Purkinje cell (primary cell): Measurements from ENCODE around the gene NUTF2. TPM values are rescaled to one million over a fixed set of nuclear protein-coding genes. Genes with fewer than 3 reads are reported as not detected.

Experiments
- polyA plus RNA-seq: library from polyadenylated mRNA; unstranded; fragments of >200 nt; fragmentation: Nextera tagmentation; gene quantifications from 2 replicates; pipeline ENCODE4 v1.2.1, GENCODE V29; 2014

The NUTF2 gene
- polyA plus RNA-seq, result 50.0 and 82.7 TPM in 2 replicates

DNA sequence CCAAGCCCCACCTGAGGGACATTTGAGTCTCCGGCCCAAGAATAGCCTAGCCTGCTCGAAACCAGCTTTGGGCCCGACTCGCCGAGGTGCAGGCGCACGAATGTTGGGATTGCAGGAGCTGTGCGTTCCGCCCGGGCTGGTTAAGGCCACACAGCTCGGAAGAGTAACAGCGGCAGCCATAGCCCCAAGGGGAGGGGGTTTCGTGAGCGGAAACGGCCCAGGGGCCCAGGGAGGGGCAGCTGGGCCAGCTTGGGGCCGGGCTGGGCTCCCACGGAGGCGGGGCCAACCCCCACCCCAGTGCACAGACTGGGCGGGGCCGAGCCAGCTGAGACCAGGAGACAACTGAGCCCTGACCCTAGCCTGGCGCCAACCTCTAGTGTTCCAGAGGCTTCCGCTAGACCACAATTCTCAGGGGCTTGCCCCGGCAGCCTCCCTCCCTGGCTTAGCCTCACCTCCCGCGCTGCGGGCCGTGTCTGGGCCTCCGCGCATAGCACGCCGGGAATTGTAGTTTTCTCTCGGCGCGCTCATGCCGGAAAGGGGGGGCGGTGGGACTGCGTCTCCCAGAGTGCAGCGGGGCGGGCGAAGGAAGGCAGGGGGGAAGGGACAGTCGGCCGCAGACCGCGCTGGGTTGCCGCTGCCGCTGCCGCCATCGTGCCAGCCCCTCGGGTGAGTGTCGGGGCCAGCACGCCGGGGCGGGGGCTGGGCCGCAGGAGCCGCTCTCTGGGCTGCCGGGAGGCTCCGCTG lies at the start of gene NUTF2:
Gene NUTF2, plus strand, starts transcription at position 614 of the 744 bp plus-strand sequence. CDS start 18,198 bp downstream, outside the sequence.

DNA sequence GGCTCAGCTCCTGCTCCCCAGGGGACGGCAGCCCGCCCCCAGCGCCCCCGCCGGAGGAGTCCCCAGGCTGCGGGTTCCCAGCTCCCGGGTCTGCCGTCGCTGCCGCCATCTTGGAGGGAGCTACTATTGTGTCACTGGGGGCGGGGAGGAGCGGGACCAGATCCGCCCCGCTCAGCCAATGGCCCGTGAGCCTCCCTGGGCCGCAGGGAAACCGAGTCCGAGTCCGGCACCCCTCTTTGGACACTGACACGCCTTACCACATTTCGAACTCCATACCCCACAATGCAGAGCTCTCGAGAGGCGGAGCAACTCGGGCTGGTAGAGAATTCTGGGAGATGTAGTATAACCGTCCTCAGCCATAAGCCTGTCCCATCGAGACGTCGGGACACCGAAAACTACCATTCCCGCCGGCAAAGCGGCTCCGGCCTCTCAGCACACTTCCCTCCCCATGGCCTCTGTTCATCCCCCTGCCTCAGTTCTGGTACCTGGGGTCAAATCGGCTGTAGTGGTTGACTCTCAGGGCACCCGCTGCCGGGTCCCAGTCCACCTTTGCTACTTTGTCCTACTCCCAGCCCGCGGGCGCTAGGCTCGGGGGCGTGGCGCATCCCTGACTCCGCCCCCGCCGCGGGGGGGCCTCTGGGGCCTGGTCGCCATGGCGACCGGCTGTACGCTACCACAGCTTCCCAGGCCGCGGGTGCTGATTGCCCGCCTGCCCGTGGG lies 40.1 kb upstream of the NUTF2 start, which contains the start of the genes RANBP10 and TSNAXIP1:
Gene RANBP10, minus strand, starts transcription at position 133 of the 720 bp plus-strand sequence. Its CDS starts 24 bp downstream, at position 109.
Gene TSNAXIP1, plus strand, starts transcription at position 462 of the 720 bp plus-strand sequence. CDS start 261 bp downstream, outside the sequence.

DNA sequence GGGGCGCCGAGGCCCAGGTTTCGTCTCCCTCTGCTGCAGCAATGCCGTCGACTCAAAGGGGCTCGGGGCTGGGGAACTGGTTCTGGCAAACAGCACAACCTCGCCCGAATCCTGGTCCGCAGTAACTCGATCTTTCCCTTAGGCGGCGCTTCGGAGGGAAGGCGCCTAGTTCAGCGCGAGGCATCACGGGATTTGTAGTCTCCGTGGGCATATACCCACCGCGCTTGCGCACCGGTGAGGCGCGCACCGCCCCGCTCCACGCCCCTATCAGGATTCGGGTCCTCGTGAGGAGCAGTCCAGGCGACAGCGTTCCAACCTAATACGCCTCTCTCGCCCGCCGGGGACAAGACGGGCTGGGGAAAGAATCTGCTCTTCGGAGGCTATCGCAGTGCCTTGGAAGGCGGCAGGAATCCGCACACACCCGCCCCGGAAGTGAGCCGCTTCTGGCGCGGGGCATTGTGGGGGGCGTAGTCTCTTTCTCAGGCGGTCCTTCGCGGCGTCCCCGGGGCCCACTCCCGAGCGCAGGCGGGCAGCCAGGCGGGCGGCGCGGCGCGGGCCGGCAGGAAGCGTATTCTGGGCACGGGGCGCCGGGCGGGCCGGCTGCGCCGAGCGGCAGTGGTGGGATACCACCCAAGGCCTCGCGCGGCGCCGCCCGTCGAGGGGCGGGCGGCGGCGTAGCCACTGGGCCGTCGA lies 4.8 kb upstream of the NUTF2 start, which contains the start of gene THAP11:
Gene THAP11, plus strand, starts transcription at position 505 of the 693 bp plus-strand sequence. CDS start 235 bp downstream, outside the sequence.

DNA sequence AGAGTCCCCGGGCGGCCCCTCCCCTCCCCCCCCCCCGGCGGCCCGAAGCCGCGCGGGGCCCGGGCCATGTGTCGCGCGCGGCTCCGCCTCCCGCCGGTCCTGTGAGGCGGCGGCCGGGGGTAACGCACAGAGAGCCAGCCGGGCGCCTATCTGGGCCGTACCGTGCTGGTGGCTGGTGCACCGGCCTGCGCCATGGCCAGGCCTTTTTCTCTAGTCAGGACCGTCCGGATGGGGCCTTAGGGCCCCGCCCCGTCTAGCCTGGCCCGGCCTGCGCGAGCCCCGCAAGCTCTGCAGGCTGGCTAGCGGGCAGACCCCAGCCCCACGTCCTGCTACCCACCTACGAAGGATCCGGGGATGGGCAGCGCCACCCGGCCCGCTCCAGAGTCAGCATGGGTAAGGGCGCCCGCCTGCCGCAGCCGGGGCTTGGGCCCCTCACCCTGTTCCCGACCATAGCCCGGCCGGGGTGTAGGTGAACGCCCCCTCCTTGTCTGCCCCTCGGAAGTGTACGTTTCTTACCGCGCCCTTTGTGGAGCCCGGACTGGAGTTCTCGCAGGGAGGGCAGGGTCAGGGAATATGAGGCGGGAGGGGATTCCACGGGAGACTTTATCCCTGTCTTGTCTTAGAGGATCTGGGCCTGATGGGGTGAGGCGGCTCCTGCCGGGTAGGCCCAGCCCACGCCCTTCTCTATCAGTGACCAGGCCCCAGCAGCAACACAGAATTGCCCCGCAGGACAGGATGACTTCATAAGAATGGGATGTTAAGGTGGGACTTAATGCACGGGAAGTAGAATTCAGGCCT lies 530 bp downstream of the NUTF2 start, which contains the start of gene CENPT:
Gene CENPT, minus strand, starts transcription at position 630 of the 798 bp plus-strand sequence. CDS start 13,834 bp downstream, outside the sequence.

DNA sequence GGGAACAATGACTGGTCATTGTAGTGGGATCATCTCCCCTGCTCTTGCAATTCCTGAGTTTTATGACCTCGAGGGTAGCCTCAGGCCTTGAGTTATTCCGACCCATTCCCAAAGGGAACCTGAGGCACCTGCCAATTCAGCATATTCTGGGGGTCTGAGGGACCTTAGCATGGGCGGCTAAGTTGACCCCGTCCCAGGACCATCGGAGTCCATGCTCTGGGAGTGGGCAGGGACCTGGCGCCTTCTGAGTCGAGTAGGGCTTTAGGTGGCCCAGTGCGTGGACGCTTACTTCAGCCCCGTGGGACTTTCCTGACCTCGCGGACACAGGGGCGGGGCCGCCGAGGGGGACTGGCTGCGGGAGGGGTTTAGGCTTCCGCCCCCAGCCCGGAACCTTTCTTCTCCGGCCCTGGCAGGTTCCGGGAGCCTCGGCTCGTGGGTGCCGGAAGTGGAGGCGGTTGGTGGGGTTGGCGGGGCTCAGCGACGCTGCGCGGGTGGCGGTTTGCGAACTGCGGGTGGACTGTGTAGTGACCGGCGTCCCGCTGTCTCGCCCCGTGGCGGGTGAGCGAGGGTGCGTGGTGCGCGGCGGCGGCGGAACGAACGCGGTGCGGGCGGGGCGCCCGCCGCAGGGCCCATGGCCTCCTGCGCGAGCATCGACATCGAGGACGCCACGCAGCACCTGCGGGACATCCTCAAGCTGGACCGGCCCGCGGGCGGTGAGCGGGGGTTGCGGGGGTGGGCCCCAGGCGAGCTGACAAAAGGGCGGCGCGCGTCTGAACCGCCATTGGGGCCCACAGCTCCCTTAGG lies 26.1 kb downstream of the NUTF2 start, which contains the start of gene EDC4:
Gene EDC4, plus strand, starts transcription at position 422 of the 804 bp plus-strand sequence. Its CDS starts 210 bp downstream, at position 632.

DNA sequence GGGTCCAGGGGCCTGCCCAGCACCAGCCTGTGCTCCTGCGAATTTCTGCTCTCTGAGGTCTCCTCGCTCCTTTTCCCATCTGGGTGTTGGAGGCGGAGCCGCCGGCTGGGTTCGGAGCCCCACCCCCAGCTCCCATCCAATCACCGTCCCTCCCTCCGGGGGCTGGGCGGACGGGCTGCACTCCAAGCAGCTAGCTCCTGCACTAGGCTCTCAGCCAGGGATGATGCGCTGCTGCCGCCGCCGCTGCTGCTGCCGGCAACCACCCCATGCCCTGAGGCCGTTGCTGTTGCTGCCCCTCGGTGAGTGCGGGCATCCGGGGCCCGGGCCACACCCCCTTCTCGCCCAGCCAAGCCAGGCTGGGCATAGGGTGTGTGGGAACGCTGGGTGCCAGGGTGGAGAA lies 38.0 kb downstream of the NUTF2 start, which contains the start of gene NRN1L:
Gene NRN1L, plus strand, starts transcription at position 202 of the 400 bp plus-strand sequence. Its CDS starts 19 bp downstream, at position 221.

DNA sequence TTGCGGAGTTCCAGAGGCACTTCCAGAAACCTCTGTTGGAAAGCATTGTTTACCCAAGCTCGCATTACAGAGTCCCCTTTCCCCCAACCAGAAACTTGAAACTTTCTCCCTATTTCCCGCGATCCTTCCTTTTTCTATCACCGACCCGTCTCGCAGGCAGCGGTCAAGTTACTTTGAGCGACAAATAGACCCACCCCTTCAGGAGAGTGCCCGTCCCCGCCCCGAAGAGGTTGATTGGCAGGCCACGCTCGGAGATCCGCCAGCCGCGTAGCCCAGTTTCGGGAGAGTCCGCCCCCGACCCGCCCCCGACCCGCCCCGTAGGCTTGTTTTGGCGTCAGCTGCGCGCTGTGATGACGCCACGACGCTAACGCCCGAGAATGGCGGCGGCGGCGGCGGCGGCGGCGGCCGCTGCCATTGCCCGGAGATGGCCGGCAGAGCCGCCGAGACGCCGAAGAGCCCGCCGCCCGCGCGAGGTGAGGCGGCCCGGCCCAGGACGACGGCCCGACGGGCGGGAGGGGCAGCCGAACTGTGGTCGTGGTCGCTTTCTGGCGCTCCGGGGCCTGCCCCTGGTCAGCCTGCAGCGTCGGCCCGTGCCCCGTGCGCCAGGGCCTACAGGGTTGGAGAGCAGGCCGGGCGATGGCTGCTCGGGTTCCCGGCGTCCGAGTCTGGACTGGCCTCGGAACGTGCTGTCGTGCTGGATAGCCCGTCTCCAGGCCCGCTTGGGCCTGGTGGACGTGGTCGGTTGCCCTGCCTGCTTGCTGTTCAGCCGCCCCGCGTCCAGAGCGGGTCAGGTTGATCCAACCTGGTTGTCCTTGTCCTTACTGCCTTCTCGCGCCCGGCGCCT lies 46.4 kb downstream of the NUTF2 start, which contains the start of gene PSKH1:
Gene PSKH1, plus strand, starts transcription at position 356 of the 844 bp plus-strand sequence. CDS start 15,496 bp downstream, outside the sequence.

Other genes with a start within 250 kb of the NUTF2 start
- gene CARMIL2, start 201.8 kb upstream of the NUTF2 start, polyA plus RNA-seq, result 1.4 and 5.7 TPM in 2 replicates
- 7.5 and 13.0 TPM in 2 replicates for gene ACD, start 186.7 kb upstream of the NUTF2 start, polyA plus RNA-seq
- gene PARD6A, start 186.0 kb upstream of the NUTF2 start, polyA plus RNA-seq, result 4.0 and 9.6 TPM in 2 replicates
- 0.78 and 2.4 TPM in 2 replicates for gene ENKD1, start 180.2 kb upstream of the NUTF2 start, polyA plus RNA-seq
- gene C16orf86, start 180.1 kb upstream of the NUTF2 start, polyA plus RNA-seq, result not detected in 2 replicates
- 7.7 and 9.9 TPM in 2 replicates for gene GFOD2, start 127.6 kb upstream of the NUTF2 start, polyA plus RNA-seq
- 0.11 and 1.0 TPM in 2 replicates for gene RANBP10, start 40.4 kb upstream of the NUTF2 start, polyA plus RNA-seq
- gene TSNAXIP1, start 40.0 kb upstream of the NUTF2 start, polyA plus RNA-seq, result 0.35 and 1.4 TPM in 2 replicates
- 5.9 and 6.4 TPM in 2 replicates for gene THAP11, start 4.6 kb upstream of the NUTF2 start, polyA plus RNA-seq
- 2.1 and 9.9 TPM in 2 replicates for gene CENPT, start 760 bp downstream of the NUTF2 start, polyA plus RNA-seq
- 7.0 and 11.9 TPM in 2 replicates for gene EDC4, start 26.1 kb downstream of the NUTF2 start, polyA plus RNA-seq
- 3.1 TPM in 1 of 2 replicates, not detected in the other for gene NRN1L, start 38.0 kb downstream of the NUTF2 start, polyA plus RNA-seq
- 0.59 TPM in 1 of 2 replicates, not detected in the other for gene PSKH1, start 46.3 kb downstream of the NUTF2 start, polyA plus RNA-seq
- 1.9 TPM in 1 of 2 replicates, not detected in the other for gene CTRL, start 84.9 kb downstream of the NUTF2 start, polyA plus RNA-seq
- 39.2 and 49.7 TPM in 2 replicates for gene PSMB10, start 89.9 kb downstream of the NUTF2 start, polyA plus RNA-seq
- gene LCAT, start 97.2 kb downstream of the NUTF2 start, polyA plus RNA-seq, result 42.9 and 103 TPM in 2 replicates
- 1.1 and 1.5 TPM in 2 replicates for gene SLC12A4, start 121.7 kb downstream of the NUTF2 start, polyA plus RNA-seq
- not detected in 2 replicates for gene DPEP3, start 133.6 kb downstream of the NUTF2 start, polyA plus RNA-seq
- gene DPEP2, start 152.6 kb downstream of the NUTF2 start, polyA plus RNA-seq, result not detected in 2 replicates
- gene DPEP2NB, start 169.0 kb downstream of the NUTF2 start, polyA plus RNA-seq, result not detected in 2 replicates
- gene DDX28, start 176.3 kb downstream of the NUTF2 start, polyA plus RNA-seq, result 2.8 and 3.8 TPM in 2 replicates
- 1.6 and 10.4 TPM in 2 replicates for gene DUS2, start 176.4 kb downstream of the NUTF2 start, polyA plus RNA-seq
- 0.70 and 3.3 TPM in 2 replicates for gene NFATC3, start 238.4 kb downstream of the NUTF2 start, polyA plus RNA-seq